Left cardiac atrium (tissue), 4 donors: ENCODE results near the gene RELL2. TPM values are rescaled to one million over a fixed set of nuclear protein-coding genes. Genes with fewer than 3 reads are reported as not detected.
A peak's percentile ranks its signal among the peaks of the same experiment; 100 is the strongest.

Source experiments
- ATAC-seq, 2 donors: fragments of 200-7000 bp; cut with Tn5 transposase; one replicate each; pipeline ENCODE4 v1.9.1; 2020; ENCODE audit warnings: mild to moderate bottlenecking in 2 of 2, moderate library complexity in 2 of 2
- DNase-seq: peaks from one replicate; pipeline ENCODE4 v3.0.0-alpha.2; 2020
- intact Hi-C, 2 donors: fragments of 100-400 bp; cut with DNase I; formaldehyde crosslinking; loops; one replicate each; pipeline versions ENCODE4 v1.14.1 to v1.15.1; 2022 to 2023
- total RNA-seq, 2 donors: library from RNA; stranded (reverse); fragmentation: NEBNext Ultra II Directional; extraction: Animal tissue kit (Norgen Biotek cat#: 25700); gene quantifications; one replicate each; pipeline ENCODE4 v1.2.1, GENCODE V29; 2021
- donor health status: DM: no; HTN: yes; CAD: no.
- donor health status: DM: no; HTN: yes; CAD: no; lungs with severe emphysema.
- donor health status: DM: yes; HTN: yes; CAD: no.
- donor health status: Dilated cardiomyopathy.

RELL2 gene
- total RNA-seq, 2 donors from 2014 or later, result 1.4 to 1.6 TPM

DNA sequence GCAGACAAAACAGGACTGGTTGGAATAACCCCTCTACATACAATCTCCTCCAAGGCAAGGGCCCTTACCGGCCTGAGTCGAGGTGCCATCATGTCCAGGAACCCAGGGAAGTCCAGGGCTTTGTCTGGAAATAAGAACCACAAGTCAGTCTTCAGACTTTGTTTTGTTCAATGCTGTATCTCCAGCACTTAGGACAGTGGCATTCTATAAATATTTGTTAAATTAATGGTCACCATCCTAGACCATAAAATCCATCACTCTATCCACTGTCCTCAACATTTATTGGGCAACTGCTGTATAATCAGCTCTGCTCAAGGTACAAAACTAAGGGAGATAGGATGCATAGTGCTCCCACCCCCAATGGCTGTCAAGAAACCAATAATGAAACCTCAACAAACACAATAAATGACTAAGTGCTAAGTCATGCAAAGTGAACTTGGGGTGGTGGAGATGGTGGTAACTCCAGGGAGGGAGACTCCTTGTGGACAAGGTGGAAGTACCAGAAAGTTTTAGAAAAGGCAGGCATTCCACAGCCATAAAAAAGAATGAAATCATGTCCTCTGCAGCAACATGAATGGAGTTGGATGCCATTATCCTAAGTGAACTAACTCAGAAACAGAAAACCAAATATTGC is 5.0 kb downstream of the RELL2 start:
- ATAC-seq, result no peak
- DNase-seq, result no peak
- intact Hi-C loops, result no loop called here

DNA sequence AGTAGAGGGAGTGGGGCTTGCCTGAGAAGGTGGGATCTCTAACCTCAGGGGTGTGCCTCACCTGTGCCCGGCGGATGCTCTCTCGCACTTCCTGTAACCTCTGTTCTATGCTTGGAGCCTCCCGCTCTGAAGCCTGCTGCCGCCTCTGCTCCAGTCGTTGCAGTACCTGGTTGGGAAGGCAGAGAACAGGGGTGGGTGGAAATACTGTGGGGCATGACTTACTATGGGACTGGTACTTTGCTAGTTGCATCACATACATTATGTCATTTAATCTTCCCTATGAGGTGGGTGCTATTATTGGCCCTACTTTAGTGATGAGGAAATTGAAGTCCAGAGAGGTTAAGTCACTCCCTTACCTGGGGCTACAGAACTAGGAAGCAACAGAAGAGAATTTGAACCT is 9.2 kb downstream of the RELL2 start:
- intact Hi-C loops, result no loop called here
- ATAC-seq (no peak), DNase-seq (no peak)

GRCh38 chr5:141647242-141647641 is 10.4 kb downstream of the RELL2 start:
- ATAC-seq (no peak), DNase-seq (no peak)
- intact Hi-C loops, result no loop called here

GRCh38 chr5:141647851-141648250 is 11.1 kb downstream of the RELL2 start:
- intact Hi-C loops, result no loop called here
- DNase-seq (no peak), ATAC-seq (no peak)

- DNase-seq, result no peak
- intact Hi-C loops, result no loop called here
- ATAC-seq, result no peak
Measured at GRCh38 chr5:141649056-141649688, 12.4 kb downstream of the RELL2 start.

GRCh38 chr5:141649972-141650371 is 13.2 kb downstream of the RELL2 start:
- ATAC-seq, result no peak
- intact Hi-C loops, result no loop called here
- DNase-seq, result no peak

DNA sequence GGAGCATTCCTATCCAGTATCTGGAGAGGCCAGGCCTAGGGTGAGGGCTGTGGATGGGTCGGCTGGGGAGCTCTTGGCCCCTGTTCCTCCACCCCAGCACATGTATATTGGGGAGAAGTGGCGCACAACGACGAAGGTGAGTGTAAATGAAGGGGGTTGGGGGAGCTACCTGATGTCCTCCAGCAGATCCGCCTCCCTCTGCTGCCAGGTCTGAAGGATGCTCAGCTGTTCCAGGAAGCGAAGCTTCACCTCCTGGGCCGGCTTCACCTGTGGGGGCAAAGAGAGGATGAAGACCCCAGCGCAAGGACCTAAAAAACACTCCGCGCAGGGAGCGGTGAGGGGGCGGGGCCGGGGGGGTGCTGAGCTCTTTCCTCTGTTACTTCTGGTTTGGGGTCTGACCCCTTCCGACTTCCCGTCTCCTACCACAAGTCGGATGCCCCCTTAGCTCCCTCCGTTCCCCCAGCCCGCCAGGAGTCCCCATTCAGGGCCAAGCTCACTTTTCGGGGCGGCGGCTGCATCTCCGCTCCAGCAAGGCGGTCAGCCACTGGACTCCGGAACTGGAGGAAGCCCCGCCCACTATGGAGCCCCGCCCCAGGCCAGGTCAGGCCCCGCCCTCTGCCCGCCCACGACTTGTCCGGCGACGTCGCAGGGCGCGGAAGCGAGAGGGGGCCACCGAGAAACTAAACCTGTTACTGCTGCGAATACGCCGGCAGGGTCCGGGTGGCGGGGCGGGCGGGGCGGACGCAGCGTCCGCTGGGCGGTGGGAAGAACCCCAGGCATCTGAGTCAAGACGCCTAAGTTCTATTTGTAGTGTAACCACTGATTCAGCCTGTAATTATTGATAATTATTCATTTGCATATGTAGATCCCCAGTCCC is 14.3 kb downstream of the RELL2 start, which contains the start of gene FCHSD1:
FCHSD1 (minus strand) TSS at position 568 of the 877 bp plus-strand sequence; CDS start at position 518, 50 bp downstream.
- ATAC-seq, result peak; percentile 96 to 98
- intact Hi-C loops, result no loop called here
- peak; percentile 90 for DNase-seq

- intact Hi-C loops, result no loop called here
- no peak for DNase-seq
- ATAC-seq, result peak in 1 of 2 donors; percentile 3
Measured at GRCh38 chr5:141651728-141652105, 14.9 kb downstream of the RELL2 start.

DNA sequence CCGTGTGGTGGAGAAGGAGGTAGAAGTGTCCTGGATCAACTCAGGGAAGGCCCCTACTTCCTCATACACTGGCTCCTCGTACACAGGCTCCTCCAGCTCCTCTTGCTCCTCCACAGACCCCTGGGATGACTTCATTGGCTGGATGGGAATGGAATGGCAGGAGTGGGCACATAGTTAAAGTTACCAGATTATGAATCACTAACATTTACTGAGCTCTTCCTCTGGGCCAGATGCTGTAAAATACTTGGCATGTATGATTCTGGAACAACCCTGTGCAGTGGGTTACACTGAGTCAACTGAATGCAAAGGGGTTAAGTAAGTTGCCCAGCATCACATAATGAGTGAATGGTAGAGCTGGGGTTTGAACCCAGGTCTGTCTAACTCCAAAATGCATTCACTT is 17.5 kb downstream of the RELL2 start:
- DNase-seq (no peak), ATAC-seq (no peak)
- intact Hi-C loops, result no loop called here

- no peak for ATAC-seq
- no peak for DNase-seq
- intact Hi-C loops, result no loop called here
Measured at GRCh38 chr5:141655020-141655419, 18.2 kb downstream of the RELL2 start.

DNA sequence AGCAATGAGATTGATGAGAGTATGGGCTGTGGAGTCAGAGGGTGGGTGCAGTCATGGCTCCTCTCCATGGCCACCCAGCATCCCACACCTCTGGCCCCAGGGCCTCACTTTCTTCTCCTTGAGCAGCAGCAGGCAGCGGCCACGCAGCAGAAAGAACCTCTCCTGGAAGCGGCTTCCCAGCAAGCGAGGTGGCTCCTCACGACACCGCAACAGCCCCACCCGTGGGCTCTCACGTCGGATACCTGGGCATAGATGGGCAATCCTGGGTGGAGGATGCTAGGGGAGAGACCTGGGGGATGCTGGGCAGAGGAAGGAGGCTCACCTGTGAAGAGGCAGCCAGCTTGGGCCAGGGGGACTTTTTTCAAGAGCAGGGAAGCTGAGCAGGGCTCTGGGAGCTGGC is 19.6 kb downstream of the RELL2 start:
- no peak for DNase-seq
- intact Hi-C loops, result no loop called here
- no peak for ATAC-seq

- intact Hi-C loops, result no loop called here
- DNase-seq (no peak), ATAC-seq (no peak)
Measured at GRCh38 chr5:141657404-141657803, 20.6 kb downstream of the RELL2 start.

DNA sequence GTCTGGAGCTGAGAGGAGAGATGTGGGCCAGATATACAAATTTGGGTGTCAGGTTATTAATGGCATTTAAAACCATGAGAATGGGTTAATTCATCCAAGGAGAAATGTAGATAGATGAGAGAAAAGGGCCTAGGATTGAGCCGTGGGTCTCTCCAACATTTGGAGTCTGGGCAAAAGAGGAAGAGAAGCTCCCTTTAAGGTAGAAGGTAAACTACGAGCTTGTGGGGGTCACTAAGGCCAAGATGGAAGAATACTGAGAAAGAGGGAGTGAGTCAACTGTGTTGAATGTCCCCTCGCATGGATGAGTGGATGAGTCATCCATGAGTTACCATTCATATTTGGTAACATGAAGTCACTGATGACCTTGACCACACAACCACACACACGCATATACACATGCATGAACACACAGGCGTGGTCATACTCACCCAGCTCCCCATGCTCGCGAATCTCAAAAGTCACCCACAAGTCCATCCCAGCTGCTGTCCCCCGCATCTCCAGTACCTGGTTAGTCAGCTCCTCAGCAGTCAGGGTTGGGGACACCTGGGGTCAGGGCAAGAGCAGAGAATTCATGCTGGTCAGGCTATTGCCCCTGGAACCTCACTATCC is 21.2 kb downstream of the RELL2 start:
- ATAC-seq (peak in 1 of 2 donors; percentile 18), DNase-seq (no peak)
- intact Hi-C loops, result no loop called here

DNA sequence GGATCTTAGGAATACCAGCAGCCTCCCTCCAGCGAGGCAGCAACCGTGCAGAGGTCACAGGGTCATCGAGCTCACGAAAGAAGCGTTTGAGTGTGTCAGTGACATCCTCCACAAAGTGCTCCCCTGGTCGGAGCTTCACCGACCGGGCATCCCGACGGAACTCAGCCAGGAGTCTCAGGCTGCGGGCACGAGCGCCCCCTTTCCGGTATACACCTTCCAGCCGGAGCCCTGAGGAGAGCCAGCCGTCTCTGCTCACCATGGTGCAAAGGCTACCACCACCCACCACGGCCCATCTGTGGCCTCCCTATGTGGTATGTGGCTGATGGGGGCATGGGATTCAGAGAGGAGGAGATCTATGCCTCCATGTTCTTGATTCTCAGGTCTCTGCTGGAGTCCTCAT is 25.2 kb downstream of the RELL2 start:
- intact Hi-C loops, result no loop called here
- no peak for ATAC-seq
- DNase-seq, result no peak

- DNase-seq, result no peak
- no peak for ATAC-seq
- intact Hi-C loops, result no loop called here
Measured at GRCh38 chr5:141663506-141663905, 26.7 kb downstream of the RELL2 start.

DNA sequence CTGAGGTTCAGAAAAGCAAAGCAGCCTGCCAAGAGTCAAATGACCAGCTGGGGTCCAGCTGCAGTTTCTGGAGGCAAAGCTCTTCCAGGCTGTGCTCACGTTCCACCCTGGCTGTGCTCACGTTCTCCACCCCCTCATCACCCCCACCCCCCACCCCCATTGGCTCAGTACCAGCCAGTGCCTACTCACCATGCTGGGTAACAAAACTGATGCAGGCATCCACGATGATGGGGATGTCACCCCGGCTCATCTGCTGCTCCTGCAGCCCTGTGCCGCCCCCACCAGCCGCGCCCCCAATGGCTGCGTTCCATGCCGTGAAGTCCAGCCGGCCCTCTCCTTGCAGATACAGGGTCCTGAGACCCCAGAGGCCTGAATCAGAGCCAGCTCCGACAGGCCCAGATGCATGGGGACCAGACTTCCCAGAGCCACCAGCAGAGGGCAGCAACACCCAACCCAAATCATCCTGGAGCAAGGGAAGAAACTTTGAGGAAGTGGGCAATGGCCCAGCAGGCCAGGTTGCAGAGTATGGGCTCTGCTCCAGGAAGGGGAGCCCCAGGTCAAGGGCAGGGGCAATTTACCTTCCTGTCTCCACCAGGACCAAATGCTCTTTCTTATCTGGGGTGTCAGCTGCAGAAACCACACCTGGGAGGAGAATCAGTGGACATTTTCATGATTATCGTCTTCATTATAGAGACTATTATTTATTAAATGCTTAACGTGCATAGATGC is 28.1 kb downstream of the RELL2 start:
- intact Hi-C loops, result no loop called here
- peak; percentile 86 to 87 for ATAC-seq
- DNase-seq, result peak; percentile 78

GRCh38 chr5:141665995-141666940 is 29.5 kb downstream of the RELL2 start:
- DNase-seq (no peak), ATAC-seq (no peak)
- intact Hi-C loops, result no loop called here

- intact Hi-C loops, result no loop called here
- no peak for ATAC-seq
- no peak for DNase-seq
Measured at GRCh38 chr5:141668601-141669265, 31.9 kb downstream of the RELL2 start.
